Measurements from ENCODE around the gene SH3PXD2A. TPM values are rescaled to one million over a fixed set of nuclear protein-coding genes. Genes with fewer than 3 reads are reported as not detected.
A peak's percentile ranks its signal among the peaks of the same experiment; 100 is the strongest.

SH3PXD2A gene
- total RNA-seq, 1 donor from 2014 or later = 12.2 TPM

DNA sequence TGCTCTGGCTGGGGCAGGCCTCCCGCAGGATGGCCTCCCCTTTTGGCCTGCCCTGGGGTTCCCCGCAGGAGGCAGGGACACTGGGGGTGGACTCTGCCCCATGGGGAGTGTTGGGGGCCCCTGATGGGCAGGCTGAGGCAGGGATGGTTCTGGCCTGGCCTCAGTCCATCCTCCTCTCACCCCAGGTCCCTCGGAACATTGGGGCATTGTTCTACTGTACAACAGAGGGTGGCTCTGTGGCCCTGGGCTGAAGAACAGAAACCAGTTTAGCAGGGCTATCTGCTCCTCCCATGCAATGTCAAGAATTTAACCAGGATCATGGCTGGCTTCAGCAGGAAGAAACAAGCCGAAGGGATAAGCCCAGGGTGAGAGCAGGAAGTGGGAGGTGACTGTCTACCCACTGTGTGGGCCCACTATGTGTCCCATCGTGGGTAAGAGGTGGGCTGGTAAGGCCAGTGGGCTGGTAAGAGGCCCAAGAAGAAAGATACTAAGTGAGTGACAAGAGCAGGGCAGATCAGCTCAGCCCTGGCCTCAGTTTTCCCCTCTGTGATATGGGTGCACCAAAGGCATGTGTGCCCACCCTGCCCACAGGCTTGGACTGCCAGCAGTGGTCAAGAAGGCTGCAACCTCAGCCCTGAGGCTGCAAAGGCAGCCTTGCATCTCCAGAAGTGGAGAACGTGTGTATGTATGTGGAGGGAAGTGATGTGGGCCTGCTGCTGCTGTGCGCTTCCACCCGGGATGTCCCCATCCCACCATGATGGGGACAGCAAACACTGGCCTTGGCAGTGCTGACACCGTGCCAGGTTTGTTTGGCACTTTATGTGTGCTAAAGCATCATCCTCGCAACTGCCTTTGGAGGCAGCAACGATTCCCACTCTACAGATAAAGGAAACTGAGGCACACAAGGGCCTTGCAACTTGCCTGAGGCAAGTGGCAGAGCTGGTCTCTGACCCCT is 138.9 kb downstream of the SH3PXD2A start:
- TF ChIP-seq CTCF (IDR thresholded peaks at IDR 0.05; ENCODE audit: insufficient read depth, low read length, poor library complexity, severe bottlenecking) = no peak
- DNase-seq (ENCODE audit: low read depth) = no peak
- Histone ChIP-seq H3K27me3 (ENCODE audit: control insufficient read depth, insufficient read depth, low read length) (no peaks in the 10 kb centered on the region), H3K4me3 (ENCODE audit: low read depth, low read length) (no peak overlapping the region), H3K36me3 (ENCODE audit: control insufficient read depth, insufficient read depth, low read length) (no peaks in the 10 kb centered on the region)

GRCh38 chr10:103715430-103715829 is 139.9 kb downstream of the SH3PXD2A start:
- no peak overlapping the region for H3K4me3 ChIP-seq (ENCODE audit: low read depth, low read length)
- peak; percentile 64 for DNase-seq (ENCODE audit: low read depth)
- no peak for TF ChIP-seq CTCF (IDR thresholded peaks at IDR 0.05; ENCODE audit: insufficient read depth, low read length, poor library complexity, severe bottlenecking)
- no peaks in the 10 kb centered on the region for H3K27me3 ChIP-seq (ENCODE audit: control insufficient read depth, insufficient read depth, low read length)
- H3K36me3 ChIP-seq (ENCODE audit: control insufficient read depth, insufficient read depth, low read length) = no peaks in the 10 kb centered on the region

DNA sequence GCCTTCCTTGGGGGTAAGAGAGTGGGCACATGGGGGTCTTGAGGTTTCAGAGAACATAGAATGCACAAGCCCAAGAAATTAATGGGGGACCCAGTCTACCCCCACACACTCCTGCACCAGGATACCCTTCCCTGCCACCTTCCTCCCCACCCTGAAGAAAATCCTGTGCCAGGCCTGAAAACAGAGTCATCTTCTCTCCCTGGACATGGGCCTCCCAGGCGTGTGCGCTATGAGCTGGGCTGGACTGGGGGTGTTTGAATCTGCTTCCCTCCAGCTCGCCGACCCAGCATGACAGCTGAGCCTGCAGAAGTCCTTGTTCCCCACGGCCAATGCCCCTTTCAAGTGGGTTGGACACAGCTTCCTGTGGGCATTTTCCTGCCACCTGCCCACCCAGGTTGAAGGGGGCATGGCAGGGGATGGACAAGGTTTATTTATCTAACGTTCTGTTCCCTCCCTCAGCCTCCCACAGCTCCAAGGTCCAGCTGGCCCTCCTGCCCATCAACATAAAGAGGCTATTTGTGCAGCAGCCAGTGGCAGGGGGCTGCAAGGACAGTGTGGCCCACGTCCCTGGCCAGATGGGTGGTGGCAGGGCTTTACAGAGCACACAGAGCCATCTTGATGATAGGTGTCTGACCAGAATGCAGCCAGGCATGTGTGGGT is 141.0 kb downstream of the SH3PXD2A start:
- no peak for DNase-seq (ENCODE audit: low read depth)
- TF ChIP-seq CTCF (IDR thresholded peaks at IDR 0.05; ENCODE audit: insufficient read depth, low read length, poor library complexity, severe bottlenecking) = no peak
- H3K36me3 ChIP-seq (ENCODE audit: control insufficient read depth, insufficient read depth, low read length) = no peaks in the 10 kb centered on the region
- H3K27me3 ChIP-seq (ENCODE audit: control insufficient read depth, insufficient read depth, low read length) = no peaks in the 10 kb centered on the region
- H3K4me3 ChIP-seq (ENCODE audit: low read depth, low read length) = no peak overlapping the region

GRCh38 chr10:103713676-103714075 is 141.7 kb downstream of the SH3PXD2A start:
- no peak overlapping the region for H3K4me3 ChIP-seq (ENCODE audit: low read depth, low read length)
- TF ChIP-seq CTCF (IDR thresholded peaks at IDR 0.05; ENCODE audit: insufficient read depth, low read length, poor library complexity, severe bottlenecking) = no peak
- DNase-seq (ENCODE audit: low read depth) = no peak
- H3K27me3 ChIP-seq (ENCODE audit: control insufficient read depth, insufficient read depth, low read length) = no peaks in the 10 kb centered on the region
- no peaks in the 10 kb centered on the region for H3K36me3 ChIP-seq (ENCODE audit: control insufficient read depth, insufficient read depth, low read length)

- no peaks in the 10 kb centered on the region for H3K36me3 ChIP-seq (ENCODE audit: control insufficient read depth, insufficient read depth, low read length)
- H3K4me3 ChIP-seq (ENCODE audit: low read depth, low read length) = no peak overlapping the region
- no peak for DNase-seq (ENCODE audit: low read depth)
These were observed 142.4 kb downstream of the SH3PXD2A start for GRCh38 chr10:103712898-103713498.

More at GRCh38 chr10:103712898-103713498, 142.4 kb downstream of the SH3PXD2A start:
- no peaks in the 10 kb centered on the region for H3K27me3 ChIP-seq (ENCODE audit: control insufficient read depth, insufficient read depth, low read length)
- TF ChIP-seq CTCF (IDR thresholded peaks at IDR 0.05; ENCODE audit: insufficient read depth, low read length, poor library complexity, severe bottlenecking) = peak; percentile 73
